Activated T-cell treated with anti-CD3 and anti-CD28 coated beads, Interleukin-2, amount 50 U/mL, for 4 hours (primary cell): Measurements from ENCODE around the gene LZTS3. TPM values are rescaled to one million over a fixed set of nuclear protein-coding genes. Genes with fewer than 3 reads are reported as not detected.

ENCODE experiments used
- ATAC-seq, 2 donors: fragments of 200-7000 bp; cut with Tn5 transposase; one replicate each; pipeline ENCODE4 v1.10.0; 2021
- DNase-seq: peaks from one replicate; pipeline ENCODE4 v3.0.0-alpha.2; 2020
- H3K27me3 Mint-ChIP-seq: one replicate; pipeline ENCODE4 v1.8.0; 2021; ENCODE audit warnings: low read depth, mixed read lengths
- H3K36me3 Mint-ChIP-seq: one replicate; pipeline ENCODE4 v1.8.0; 2022; ENCODE audit warnings: mixed read lengths; ENCODE audit not compliant: insufficient read depth
- H3K4me1 Mint-ChIP-seq: one replicate; pipeline ENCODE4 v1.8.0; 2021; ENCODE audit warnings: low read depth, mixed read lengths
- H3K4me3 Mint-ChIP-seq: one replicate; pipeline ENCODE4 v1.8.0; 2021; ENCODE audit warnings: mild to moderate bottlenecking, moderate library complexity, mixed read lengths
- H3K9me3 Mint-ChIP-seq: one replicate; pipeline ENCODE4 v1.8.0; 2021; ENCODE audit warnings: mixed read lengths
- total RNA-seq, 3 donors: library from RNA; stranded (reverse); gene quantifications; one replicate each; pipeline ENCODE4 v1.2.1, GENCODE V29; 2021

The LZTS3 gene
- total RNA-seq, 3 donors from 2014 or later, result 0.46 to 1.1 (median 0.61) TPM

DNA sequence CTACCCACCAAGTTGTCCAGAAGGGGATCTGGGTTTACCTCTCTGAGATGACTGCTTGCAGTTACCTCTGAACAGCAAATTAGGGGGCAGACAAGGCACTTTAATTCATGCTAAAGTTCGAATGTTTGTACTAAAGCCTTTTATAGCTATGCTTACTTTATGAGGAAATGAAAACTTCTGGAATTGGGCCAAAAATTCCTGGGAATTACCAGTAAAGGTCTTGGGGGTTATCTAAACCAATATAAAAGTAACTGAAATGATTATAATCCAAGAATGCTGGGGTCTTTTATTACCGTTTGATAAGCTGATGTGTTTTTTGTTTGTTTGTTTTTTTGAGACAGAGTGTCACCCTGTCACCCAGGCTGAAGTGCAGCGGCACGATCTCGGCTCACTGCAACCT is 7.9 kb upstream of the LZTS3 start:
- Mint-ChIP-seq H3K4me3 (no peak overlapping the region), H3K36me3 (no peaks in the 10 kb centered on the region), H3K27me3 (no peaks in the 10 kb centered on the region), H3K4me1 (no peaks in the 10 kb centered on the region), H3K9me3 (no peaks in the 10 kb centered on the region)
- no peak for DNase-seq
- ATAC-seq, result no peak

DNA sequence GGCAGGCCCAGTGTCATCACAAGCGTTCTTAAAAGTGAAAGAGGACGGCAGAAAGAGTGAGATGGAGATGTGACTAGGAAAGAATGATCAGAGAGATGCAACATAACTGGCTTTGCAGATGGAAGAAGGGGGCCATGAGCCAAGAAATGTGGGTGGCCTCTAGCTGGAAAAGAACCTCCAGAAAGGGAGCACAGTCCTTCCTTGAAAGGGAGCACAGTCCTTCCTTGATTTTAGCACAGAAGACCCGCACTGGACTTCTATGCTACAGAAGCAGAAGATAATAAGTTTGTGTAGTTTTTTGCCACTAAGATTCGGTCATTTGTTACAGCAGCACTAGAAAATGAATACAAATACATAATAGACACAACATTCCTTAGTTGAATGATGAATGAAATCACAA is 7.0 kb upstream of the LZTS3 start:
- Mint-ChIP-seq H3K4me3 (no peak overlapping the region), H3K27me3 (peaks cover 2% of the 10 kb centered on the region)
- DNase-seq, result no peak

GRCh38 chr20:3177746-3178485 is 4.6 kb upstream of the LZTS3 start:
- no peak overlapping the region for H3K4me3 Mint-ChIP-seq
- peaks cover 12% of the 10 kb centered on the region for H3K27me3 Mint-ChIP-seq
- no peak for DNase-seq
- no peaks in the 10 kb centered on the region for H3K36me3 Mint-ChIP-seq
- no peaks in the 10 kb centered on the region for H3K9me3 Mint-ChIP-seq
- no peak for ATAC-seq
- H3K4me1 Mint-ChIP-seq, result peaks cover 5% of the 10 kb centered on the region

More for the DNA sequence above, 7.0 kb upstream of the LZTS3 start:
- H3K36me3 Mint-ChIP-seq, result no peaks in the 10 kb centered on the region
- no peaks in the 10 kb centered on the region for H3K9me3 Mint-ChIP-seq
- ATAC-seq, result no peak
- no peaks in the 10 kb centered on the region for H3K4me1 Mint-ChIP-seq

DNA sequence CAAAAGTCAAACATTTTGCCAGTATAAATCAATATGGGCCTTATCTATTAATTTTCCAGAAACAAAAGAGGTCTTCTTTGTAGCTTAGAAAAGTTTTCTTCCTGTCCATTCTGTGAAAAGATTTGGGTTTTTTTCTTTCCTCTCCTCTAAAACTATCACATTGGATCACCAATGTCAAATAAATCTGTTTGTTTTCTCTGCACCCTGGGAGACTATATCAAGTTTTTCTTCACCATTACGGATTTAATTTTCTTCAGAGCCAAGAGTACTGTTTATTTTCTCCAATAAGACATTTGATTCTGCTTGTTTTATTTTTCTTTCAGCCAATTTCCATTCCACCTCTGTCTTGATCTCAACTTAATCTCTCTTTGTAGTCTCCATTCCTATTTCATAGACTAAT is 1.9 kb upstream of the LZTS3 start:
- Mint-ChIP-seq H3K4me3 (no peak overlapping the region), H3K4me1 (peaks cover 10% of the 10 kb centered on the region), H3K36me3 (no peaks in the 10 kb centered on the region), H3K9me3 (no peaks in the 10 kb centered on the region), H3K27me3 (peaks cover 18% of the 10 kb centered on the region)
- ATAC-seq (no peak), DNase-seq (no peak)

DNA sequence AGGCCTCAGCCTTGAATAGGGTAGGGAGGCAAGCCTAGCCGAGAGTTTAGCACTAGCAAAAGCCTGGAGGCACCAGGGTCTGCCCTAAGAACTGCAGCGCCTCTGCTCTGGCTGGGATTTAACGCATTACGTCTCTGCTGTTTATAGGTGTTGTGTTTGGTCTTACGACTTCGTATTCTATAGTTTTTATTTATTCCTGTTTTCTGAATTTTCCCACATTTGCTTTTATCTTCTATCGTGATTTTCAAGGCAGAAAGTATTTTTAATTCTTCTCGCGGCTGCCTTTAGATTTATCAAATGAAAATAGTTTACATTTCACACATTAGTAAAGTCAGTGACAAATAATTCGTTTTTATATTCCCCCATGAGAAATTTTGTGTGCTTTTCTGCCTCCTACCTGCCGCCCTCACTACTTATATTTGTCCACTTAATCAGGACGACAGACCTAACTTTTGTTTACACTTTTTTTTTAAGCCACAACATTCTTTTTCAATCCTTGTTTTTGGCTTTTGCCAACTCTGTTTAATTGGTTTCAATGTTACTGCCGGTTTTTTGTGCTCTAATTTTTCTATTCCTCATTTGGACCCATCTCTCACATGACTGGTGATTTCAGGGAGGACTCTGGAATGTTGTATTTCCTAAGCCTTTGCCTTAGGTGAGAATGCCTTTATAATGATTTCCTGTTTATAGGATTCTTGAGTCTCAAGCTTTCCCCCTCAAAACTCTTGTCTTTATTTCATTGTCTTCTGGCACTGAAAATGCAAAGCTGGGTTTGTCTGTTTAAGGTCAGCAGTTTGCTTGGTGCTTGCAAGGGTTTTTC is 1.3 kb upstream of the LZTS3 start:
- Mint-ChIP-seq H3K36me3 (no peaks in the 10 kb centered on the region), H3K4me1 (peaks cover 10% of the 10 kb centered on the region), H3K27me3 (peaks cover 20% of the 10 kb centered on the region), H3K4me3 (peak overlapping the region; percentile 84), H3K9me3 (no peaks in the 10 kb centered on the region)
- DNase-seq (no peak), ATAC-seq (no peak)

DNA sequence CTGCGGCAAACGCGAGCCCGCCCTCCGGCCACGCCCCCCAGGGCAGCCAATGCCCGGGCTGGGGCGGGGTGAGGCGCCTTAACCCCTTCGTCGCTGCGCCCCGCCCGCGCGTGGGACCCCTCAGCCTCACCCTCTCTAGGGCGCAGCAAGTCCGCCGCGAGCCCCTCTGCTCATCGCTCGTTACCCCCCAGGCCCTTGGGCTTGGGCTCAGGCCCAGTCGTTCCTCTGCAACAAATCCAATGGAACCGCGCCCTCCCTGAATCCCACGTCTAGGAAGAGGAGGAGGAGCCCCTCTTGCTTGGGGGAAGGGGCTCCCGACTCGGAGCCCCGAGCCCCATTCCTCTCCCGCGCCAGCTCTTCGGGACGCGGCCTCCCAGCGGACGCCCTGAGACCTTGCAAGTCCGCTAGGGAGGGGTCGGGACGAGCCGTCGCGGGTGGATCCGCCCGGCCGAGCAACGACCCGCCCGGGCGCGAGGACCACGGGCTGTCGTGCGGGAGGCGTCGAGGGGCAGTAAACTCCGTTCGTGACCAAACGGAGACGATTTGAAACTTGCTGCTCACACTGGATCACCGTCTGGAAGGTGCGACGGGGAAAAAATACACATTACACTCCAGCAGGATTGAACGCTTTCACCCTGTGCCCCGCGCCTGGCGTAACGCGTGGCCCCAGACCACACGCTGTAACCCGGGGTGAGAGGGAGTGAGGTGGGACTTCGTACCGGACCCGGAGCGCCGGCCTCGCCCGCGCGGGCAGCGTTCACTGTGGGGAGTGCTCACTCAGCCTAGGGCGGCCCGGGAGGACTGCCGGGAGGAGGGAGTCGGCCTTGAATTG is 477 bp upstream of the LZTS3 start:
- peaks cover 26% of the 10 kb centered on the region for H3K27me3 Mint-ChIP-seq
- no peaks in the 10 kb centered on the region for H3K9me3 Mint-ChIP-seq
- peaks cover 1% of the 10 kb centered on the region for H3K36me3 Mint-ChIP-seq
- ATAC-seq (peak; percentile 94 to 95), DNase-seq (peak; percentile 91)
- peaks cover 10% of the 10 kb centered on the region for H3K4me1 Mint-ChIP-seq
- peak overlapping the region; percentile 84 for H3K4me3 Mint-ChIP-seq

DNA sequence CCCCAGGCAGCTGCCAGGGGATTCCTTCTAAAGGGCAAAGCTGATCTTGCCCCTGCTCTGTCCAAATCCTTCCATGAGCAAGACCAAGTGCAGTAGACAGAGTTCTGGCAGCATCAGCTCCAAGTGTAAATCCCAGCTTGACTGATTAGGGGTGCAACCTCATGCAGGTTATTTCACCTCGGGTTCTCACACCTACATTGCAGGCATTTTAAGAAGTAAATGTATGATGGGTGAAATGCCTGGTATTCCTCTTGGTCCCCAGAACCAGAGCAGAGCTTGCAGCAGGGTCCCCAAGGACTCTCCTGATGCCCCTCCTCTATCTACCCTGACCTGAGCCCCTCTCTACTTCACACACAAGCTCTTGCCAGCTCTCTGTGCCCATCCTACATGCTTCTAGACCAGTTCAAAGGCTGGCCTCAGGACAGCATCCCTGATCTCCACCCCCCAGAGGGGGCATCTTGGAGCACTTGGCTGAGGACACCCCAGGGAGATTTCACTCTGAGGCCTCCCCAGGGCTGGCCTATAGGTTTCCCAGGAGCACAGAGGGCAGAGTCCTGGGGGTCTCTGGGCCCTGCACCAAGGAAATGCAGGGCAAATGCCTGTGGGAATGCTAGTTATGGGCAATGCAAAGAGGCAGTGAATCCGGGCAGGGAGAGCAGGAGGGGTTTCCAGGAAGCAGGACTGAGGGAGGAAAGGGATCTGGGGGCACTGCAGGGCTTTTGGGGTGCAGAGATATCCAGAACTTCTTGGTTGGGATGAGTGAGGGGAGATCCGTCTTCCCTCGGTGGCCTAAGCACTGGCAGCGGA is 1.0 kb downstream of the LZTS3 start:
- H3K9me3 Mint-ChIP-seq, result no peaks in the 10 kb centered on the region
- H3K4me1 Mint-ChIP-seq, result peaks cover 14% of the 10 kb centered on the region
- H3K4me3 Mint-ChIP-seq, result peak overlapping the region; percentile 82
- no peak for DNase-seq
- no peak for ATAC-seq
- H3K36me3 Mint-ChIP-seq, result peaks cover 1% of the 10 kb centered on the region
- H3K27me3 Mint-ChIP-seq, result peaks cover 36% of the 10 kb centered on the region

GRCh38 chr20:3171391-3172125 is 1.8 kb downstream of the LZTS3 start:
- Mint-ChIP-seq H3K27me3 (peaks cover 38% of the 10 kb centered on the region), H3K4me3 (peak overlapping the region; percentile 82), H3K36me3 (peaks cover 1% of the 10 kb centered on the region), H3K4me1 (peaks cover 14% of the 10 kb centered on the region), H3K9me3 (no peaks in the 10 kb centered on the region)
- ATAC-seq (no peak), DNase-seq (no peak)

DNA sequence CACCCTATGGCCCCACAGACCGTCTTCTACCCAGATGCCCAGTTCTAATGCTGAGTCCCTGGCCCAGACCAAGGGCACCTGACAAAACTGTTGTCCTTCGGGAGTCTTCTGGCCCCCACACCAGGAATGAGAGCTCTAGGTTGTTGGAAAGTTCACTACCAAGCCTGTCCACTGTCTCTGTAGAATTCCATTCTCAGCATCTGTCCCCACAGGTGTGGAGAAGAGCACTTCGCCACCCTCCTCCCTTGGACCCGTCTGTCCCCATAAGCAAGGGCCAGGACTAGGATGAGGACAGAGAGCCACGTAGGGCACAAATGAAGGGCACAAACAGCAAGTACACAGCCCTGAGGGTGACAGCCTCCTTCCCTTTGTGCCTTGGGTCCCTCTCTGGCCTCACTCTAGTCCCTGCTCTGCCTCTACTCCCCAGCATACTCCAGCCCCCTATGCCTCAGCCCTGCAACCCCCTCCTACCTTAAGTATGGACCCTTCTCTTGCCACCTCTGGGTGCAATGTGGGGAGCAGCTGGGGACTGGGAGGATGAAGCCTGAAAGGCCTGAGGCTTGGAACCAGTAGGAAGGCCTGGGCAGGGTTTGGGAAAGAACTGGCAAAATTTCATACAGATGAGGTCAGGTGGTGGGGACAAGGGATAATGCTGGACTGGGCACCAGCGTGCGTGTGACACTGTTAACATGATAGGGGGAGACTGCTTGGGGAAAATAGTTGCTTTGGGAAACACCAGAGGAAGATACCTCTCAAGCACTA is 4.3 kb downstream of the LZTS3 start:
- Mint-ChIP-seq H3K27me3 (peaks cover 26% of the 10 kb centered on the region), H3K9me3 (no peaks in the 10 kb centered on the region), H3K36me3 (peaks cover 1% of the 10 kb centered on the region), H3K4me3 (no peak overlapping the region), H3K4me1 (peaks cover 9% of the 10 kb centered on the region)
- no peak for ATAC-seq
- DNase-seq, result no peak

DNA sequence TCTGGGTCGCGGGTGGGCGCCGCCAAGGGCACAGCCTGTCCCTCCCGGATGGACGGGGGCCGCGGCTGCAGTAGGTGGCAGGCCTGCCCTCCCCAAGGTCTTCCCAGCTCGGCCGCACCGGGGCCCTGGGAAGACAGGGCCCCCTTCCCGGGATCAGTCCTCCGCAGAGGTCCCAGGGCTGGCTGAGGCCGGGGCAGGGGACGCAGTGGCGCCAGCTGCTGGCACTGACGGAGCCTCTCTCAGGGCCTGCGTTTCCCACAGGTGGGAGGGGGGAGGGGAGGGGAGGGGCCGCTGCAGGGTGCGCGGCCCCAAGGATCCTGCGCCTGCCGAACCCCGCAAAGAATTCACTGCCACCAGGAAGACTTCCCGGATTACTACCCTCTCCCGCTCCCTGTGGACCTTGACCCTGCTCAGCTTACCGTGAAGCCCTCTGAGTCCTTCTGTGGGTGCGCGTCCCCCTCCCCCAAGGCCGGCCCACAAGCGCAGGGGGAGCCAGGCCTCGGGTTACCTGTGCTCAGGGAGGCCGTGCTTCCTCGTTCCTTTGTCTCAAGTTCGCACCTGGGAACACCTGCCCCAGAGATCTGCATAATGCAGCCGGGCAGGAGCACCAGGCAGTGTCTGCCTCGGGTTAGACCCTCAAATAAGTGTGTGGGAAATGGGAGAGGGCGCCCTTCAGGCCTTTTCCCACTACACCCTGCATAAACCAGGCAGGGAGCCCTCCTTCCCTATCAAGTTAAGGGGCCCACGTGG is 5.1 kb downstream of the LZTS3 start:
- H3K36me3 Mint-ChIP-seq, result peaks cover 1% of the 10 kb centered on the region
- H3K4me1 Mint-ChIP-seq, result peaks cover 9% of the 10 kb centered on the region
- H3K9me3 Mint-ChIP-seq, result no peaks in the 10 kb centered on the region
- no peak overlapping the region for H3K4me3 Mint-ChIP-seq
- peaks cover 26% of the 10 kb centered on the region for H3K27me3 Mint-ChIP-seq
- DNase-seq (no peak), ATAC-seq (no peak)

GRCh38 chr20:3167738-3168078 is 5.6 kb downstream of the LZTS3 start:
- Mint-ChIP-seq H3K4me1 (peaks cover 9% of the 10 kb centered on the region), H3K36me3 (peaks cover 1% of the 10 kb centered on the region), H3K27me3 (peaks cover 26% of the 10 kb centered on the region), H3K4me3 (no peak overlapping the region), H3K9me3 (no peaks in the 10 kb centered on the region)
- no peak for DNase-seq
- no peak for ATAC-seq

DNA sequence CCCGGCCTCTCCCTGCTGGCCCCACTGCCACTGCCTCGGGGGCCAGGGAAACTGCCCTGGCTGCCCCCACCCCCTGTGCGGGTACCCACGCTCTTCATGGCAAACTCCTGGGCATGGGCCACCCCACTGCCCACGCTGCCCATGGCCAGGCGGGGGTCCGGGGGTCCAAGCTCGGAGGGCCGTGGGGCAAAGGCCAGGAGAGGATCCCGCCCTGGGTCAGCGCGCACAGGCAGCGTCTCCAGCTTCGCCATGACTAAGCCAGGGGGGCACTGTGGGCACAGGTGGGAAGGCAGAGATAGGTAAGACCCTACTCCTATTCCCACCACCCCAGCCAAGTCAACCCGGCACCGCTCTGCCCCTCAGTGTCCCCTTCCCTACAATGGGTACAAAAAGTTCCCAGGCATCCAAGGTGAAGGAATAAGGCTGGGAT is 6.4 kb downstream of the LZTS3 start:
- Mint-ChIP-seq H3K36me3 (peaks cover 1% of the 10 kb centered on the region), H3K4me1 (peaks cover 4% of the 10 kb centered on the region), H3K4me3 (no peak overlapping the region), H3K27me3 (peaks cover 23% of the 10 kb centered on the region), H3K9me3 (no peaks in the 10 kb centered on the region)
- ATAC-seq (no peak), DNase-seq (no peak)
